ENCODE data around the gene PNMA6F.
A peak's percentile ranks its signal among the peaks of the same experiment; 100 is the strongest.

The PNMA6F gene

GRCh38 chrX:153339662-153340061 lies 18.1 kb upstream of the PNMA6F start:
- H3K79me2 ChIP-seq (ENCODE audit: control insufficient read depth, insufficient read depth, low read length), result no peaks in the 10 kb centered on the region
- no peak overlapping the region for H2BK15ac ChIP-seq (replicated peaks; ENCODE audit: low read depth)
- H4K5ac ChIP-seq (ENCODE audit: low read length), result no peak overlapping the region
- no peak overlapping the region for H3K4me3 ChIP-seq (ENCODE audit: low read length)
- H3K79me1 ChIP-seq (ENCODE audit: low read length), result no peaks in the 10 kb centered on the region
- no peaks in the 10 kb centered on the region for H3K36me3 ChIP-seq (ENCODE audit: control insufficient read depth, insufficient read depth, low read length)
- no peak overlapping the region for H4K8ac ChIP-seq (ENCODE audit: low read depth, low read length)
- no CpG with 5 or more reads among the region's 4 CpGs for WGBS (ENCODE audit: extremely low coverage, insufficient coverage, low lambda C conversion rate)
- no peak overlapping the region for H2AK5ac ChIP-seq (ENCODE audit: low read length)
- H3K18ac ChIP-seq (ENCODE audit: low read length), result no peak overlapping the region
- no peak overlapping the region for H2BK5ac ChIP-seq (ENCODE audit: low read length)
- no peaks in the 10 kb centered on the region for H3K4me1 ChIP-seq (ENCODE audit: control insufficient read depth, low read depth, low read length)
- H3K56ac ChIP-seq (ENCODE audit: low read length), result no peak overlapping the region
- no peak overlapping the region for H3K23ac ChIP-seq (ENCODE audit: low read length)
- H3K27me3 ChIP-seq (ENCODE audit: insufficient read depth, low read length, poor library complexity), result no peaks in the 10 kb centered on the region
- no peak overlapping the region for H3K27ac ChIP-seq (ENCODE audit: low read depth, low read length)
- H3K4ac ChIP-seq (ENCODE audit: low read depth, low read length), result no peak overlapping the region
- H3K9ac ChIP-seq (ENCODE audit: low read length), result no peak overlapping the region
- DNase-seq, result no peak
- no peak overlapping the region for H3K4me2 ChIP-seq (ENCODE audit: low read length)
- H2BK120ac ChIP-seq (ENCODE audit: low read depth, low read length), result no peak overlapping the region

- H2BK120ac ChIP-seq (ENCODE audit: low read depth, low read length), result no peak overlapping the region
- H3K56ac ChIP-seq (ENCODE audit: low read length), result no peak overlapping the region
- H2BK15ac ChIP-seq (replicated peaks; ENCODE audit: low read depth), result no peak overlapping the region
- no peaks in the 10 kb centered on the region for H3K36me3 ChIP-seq (ENCODE audit: control insufficient read depth, insufficient read depth, low read length)
- no peaks in the 10 kb centered on the region for H3K27me3 ChIP-seq (ENCODE audit: insufficient read depth, low read length, poor library complexity)
- H3K79me2 ChIP-seq (ENCODE audit: control insufficient read depth, insufficient read depth, low read length), result no peaks in the 10 kb centered on the region
- H4K5ac ChIP-seq (ENCODE audit: low read length), result no peak overlapping the region
- WGBS (ENCODE audit: extremely low coverage, insufficient coverage, low lambda C conversion rate), result no CpG with 5 or more reads among the region's 7 CpGs
- no peak overlapping the region for H3K18ac ChIP-seq (ENCODE audit: low read length)
- no peak for DNase-seq
- H3K4ac ChIP-seq (ENCODE audit: low read depth, low read length), result no peak overlapping the region
- H3K9ac ChIP-seq (ENCODE audit: low read length), result no peak overlapping the region
- no peak overlapping the region for H3K4me2 ChIP-seq (ENCODE audit: low read length)
- H2AK5ac ChIP-seq (ENCODE audit: low read length), result no peak overlapping the region
- no peak overlapping the region for H4K8ac ChIP-seq (ENCODE audit: low read depth, low read length)
- H3K4me1 ChIP-seq (ENCODE audit: control insufficient read depth, low read depth, low read length), result no peaks in the 10 kb centered on the region
- H3K79me1 ChIP-seq (ENCODE audit: low read length), result no peaks in the 10 kb centered on the region
- no peak overlapping the region for H3K23ac ChIP-seq (ENCODE audit: low read length)
- H2BK5ac ChIP-seq (ENCODE audit: low read length), result no peak overlapping the region
- H3K4me3 ChIP-seq (ENCODE audit: low read length), result no peak overlapping the region
- no peak overlapping the region for H3K27ac ChIP-seq (ENCODE audit: low read depth, low read length)
Measured at GRCh38 chrX:153338836-153339235, 17.3 kb upstream of the PNMA6F start.

GRCh38 chrX:153336988-153337387 lies 15.4 kb upstream of the PNMA6F start:
- no peak overlapping the region for H3K18ac ChIP-seq (ENCODE audit: low read length)
- H3K4ac ChIP-seq (ENCODE audit: low read depth, low read length), result no peak overlapping the region
- no peak overlapping the region for H2BK15ac ChIP-seq (replicated peaks; ENCODE audit: low read depth)
- H3K56ac ChIP-seq (ENCODE audit: low read length), result no peak overlapping the region
- H2BK5ac ChIP-seq (ENCODE audit: low read length), result no peak overlapping the region
- no peak overlapping the region for H4K8ac ChIP-seq (ENCODE audit: low read depth, low read length)
- no peak for DNase-seq
- no peak overlapping the region for H2BK120ac ChIP-seq (ENCODE audit: low read depth, low read length)
- H3K27ac ChIP-seq (ENCODE audit: low read depth, low read length), result no peak overlapping the region
- no peak overlapping the region for H3K4me2 ChIP-seq (ENCODE audit: low read length)
- WGBS (ENCODE audit: extremely low coverage, insufficient coverage, low lambda C conversion rate), result no CpG with 5 or more reads among the region's 5 CpGs
- H3K4me1 ChIP-seq (ENCODE audit: control insufficient read depth, low read depth, low read length), result no peaks in the 10 kb centered on the region
- H3K79me1 ChIP-seq (ENCODE audit: low read length), result no peaks in the 10 kb centered on the region
- H3K23ac ChIP-seq (ENCODE audit: low read length), result no peak overlapping the region
- H4K5ac ChIP-seq (ENCODE audit: low read length), result no peak overlapping the region
- H3K9ac ChIP-seq (ENCODE audit: low read length), result no peak overlapping the region
- no peak overlapping the region for H2AK5ac ChIP-seq (ENCODE audit: low read length)
- H3K79me2 ChIP-seq (ENCODE audit: control insufficient read depth, insufficient read depth, low read length), result no peaks in the 10 kb centered on the region
- no peak overlapping the region for H3K4me3 ChIP-seq (ENCODE audit: low read length)
- no peaks in the 10 kb centered on the region for H3K27me3 ChIP-seq (ENCODE audit: insufficient read depth, low read length, poor library complexity)
- H3K36me3 ChIP-seq (ENCODE audit: control insufficient read depth, insufficient read depth, low read length), result no peaks in the 10 kb centered on the region

- H3K36me3 ChIP-seq (ENCODE audit: control insufficient read depth, insufficient read depth, low read length), result no peaks in the 10 kb centered on the region
- no peak overlapping the region for H2BK120ac ChIP-seq (ENCODE audit: low read depth, low read length)
- H3K4me2 ChIP-seq (ENCODE audit: low read length), result no peak overlapping the region
- H2BK15ac ChIP-seq (replicated peaks; ENCODE audit: low read depth), result no peak overlapping the region
- H2AK5ac ChIP-seq (ENCODE audit: low read length), result no peak overlapping the region
- WGBS (ENCODE audit: extremely low coverage, insufficient coverage, low lambda C conversion rate), result no CpG with 5 or more reads among the region's 11 CpGs
- no peak overlapping the region for H3K23ac ChIP-seq (ENCODE audit: low read length)
- no peak overlapping the region for H3K4me3 ChIP-seq (ENCODE audit: low read length)
- H4K5ac ChIP-seq (ENCODE audit: low read length), result no peak overlapping the region
- DNase-seq, result no peak
- H3K4ac ChIP-seq (ENCODE audit: low read depth, low read length), result no peak overlapping the region
- no peaks in the 10 kb centered on the region for H3K27me3 ChIP-seq (ENCODE audit: insufficient read depth, low read length, poor library complexity)
- H3K56ac ChIP-seq (ENCODE audit: low read length), result no peak overlapping the region
- no peaks in the 10 kb centered on the region for H3K79me1 ChIP-seq (ENCODE audit: low read length)
- H3K9ac ChIP-seq (ENCODE audit: low read length), result no peak overlapping the region
- no peak overlapping the region for H3K18ac ChIP-seq (ENCODE audit: low read length)
- H4K8ac ChIP-seq (ENCODE audit: low read depth, low read length), result no peak overlapping the region
- no peaks in the 10 kb centered on the region for H3K79me2 ChIP-seq (ENCODE audit: control insufficient read depth, insufficient read depth, low read length)
- H3K4me1 ChIP-seq (ENCODE audit: control insufficient read depth, low read depth, low read length), result no peaks in the 10 kb centered on the region
- no peak overlapping the region for H2BK5ac ChIP-seq (ENCODE audit: low read length)
- H3K27ac ChIP-seq (ENCODE audit: low read depth, low read length), result no peak overlapping the region
Measured at GRCh38 chrX:153336121-153336894, 14.7 kb upstream of the PNMA6F start.

GRCh38 chrX:153334654-153335295 lies 13.2 kb upstream of the PNMA6F start:
- H3K4me2 ChIP-seq (ENCODE audit: low read length), result no peak overlapping the region
- H3K27me3 ChIP-seq (ENCODE audit: insufficient read depth, low read length, poor library complexity), result no peaks in the 10 kb centered on the region
- H3K79me2 ChIP-seq (ENCODE audit: control insufficient read depth, insufficient read depth, low read length), result no peaks in the 10 kb centered on the region
- H3K56ac ChIP-seq (ENCODE audit: low read length), result peak overlapping the region; percentile 91
- no peak overlapping the region for H4K5ac ChIP-seq (ENCODE audit: low read length)
- H3K9ac ChIP-seq (ENCODE audit: low read length), result peak overlapping the region; percentile 88
- no peak overlapping the region for H2BK5ac ChIP-seq (ENCODE audit: low read length)
- no peak overlapping the region for H3K18ac ChIP-seq (ENCODE audit: low read length)
- no peaks in the 10 kb centered on the region for H3K36me3 ChIP-seq (ENCODE audit: control insufficient read depth, insufficient read depth, low read length)
- H3K4me1 ChIP-seq (ENCODE audit: control insufficient read depth, low read depth, low read length), result no peaks in the 10 kb centered on the region
- no CpG with 5 or more reads among the region's 16 CpGs for WGBS (ENCODE audit: extremely low coverage, insufficient coverage, low lambda C conversion rate)
- no peak overlapping the region for H3K27ac ChIP-seq (ENCODE audit: low read depth, low read length)
- no peak for DNase-seq
- H3K79me1 ChIP-seq (ENCODE audit: low read length), result no peaks in the 10 kb centered on the region
- H3K4ac ChIP-seq (ENCODE audit: low read depth, low read length), result no peak overlapping the region
- no peak overlapping the region for H2BK120ac ChIP-seq (ENCODE audit: low read depth, low read length)
- peak overlapping the region; percentile 68 for H3K4me3 ChIP-seq (ENCODE audit: low read length)
- no peak overlapping the region for H4K8ac ChIP-seq (ENCODE audit: low read depth, low read length)
- H2BK15ac ChIP-seq (replicated peaks; ENCODE audit: low read depth), result no peak overlapping the region
- no peak overlapping the region for H2AK5ac ChIP-seq (ENCODE audit: low read length)
- H3K23ac ChIP-seq (ENCODE audit: low read length), result no peak overlapping the region
